ENCODE measurements around the gene RAI14. TPM values are rescaled to one million over a fixed set of nuclear protein-coding genes. Genes with fewer than 3 reads are reported as not detected.

The RAI14 gene
- total RNA-seq, 1 donor from 2014 or later = 127 TPM

GRCh38 chr5:34869256-34869655 is 213.1 kb downstream of the RAI14 start:
- DNase-seq (ENCODE audit: low spot score) = no peak
- no peak overlapping the region for H3K4me3 Mint-ChIP-seq (ENCODE audit: unreplicated experiment)
- H3K36me3 Mint-ChIP-seq (ENCODE audit: low read depth, unreplicated experiment) = no peaks in the 10 kb centered on the region
- H3K9me3 Mint-ChIP-seq (ENCODE audit: unreplicated experiment) = no peaks in the 10 kb centered on the region
- H3K4me1 Mint-ChIP-seq (ENCODE audit: unreplicated experiment) = peaks cover 11% of the 10 kb centered on the region
- no peaks in the 10 kb centered on the region for H3K27me3 Mint-ChIP-seq (ENCODE audit: unreplicated experiment)
- no peak overlapping the region for H3K27ac Mint-ChIP-seq (ENCODE audit: unreplicated experiment)
- TF ChIP-seq, protein P1, sequence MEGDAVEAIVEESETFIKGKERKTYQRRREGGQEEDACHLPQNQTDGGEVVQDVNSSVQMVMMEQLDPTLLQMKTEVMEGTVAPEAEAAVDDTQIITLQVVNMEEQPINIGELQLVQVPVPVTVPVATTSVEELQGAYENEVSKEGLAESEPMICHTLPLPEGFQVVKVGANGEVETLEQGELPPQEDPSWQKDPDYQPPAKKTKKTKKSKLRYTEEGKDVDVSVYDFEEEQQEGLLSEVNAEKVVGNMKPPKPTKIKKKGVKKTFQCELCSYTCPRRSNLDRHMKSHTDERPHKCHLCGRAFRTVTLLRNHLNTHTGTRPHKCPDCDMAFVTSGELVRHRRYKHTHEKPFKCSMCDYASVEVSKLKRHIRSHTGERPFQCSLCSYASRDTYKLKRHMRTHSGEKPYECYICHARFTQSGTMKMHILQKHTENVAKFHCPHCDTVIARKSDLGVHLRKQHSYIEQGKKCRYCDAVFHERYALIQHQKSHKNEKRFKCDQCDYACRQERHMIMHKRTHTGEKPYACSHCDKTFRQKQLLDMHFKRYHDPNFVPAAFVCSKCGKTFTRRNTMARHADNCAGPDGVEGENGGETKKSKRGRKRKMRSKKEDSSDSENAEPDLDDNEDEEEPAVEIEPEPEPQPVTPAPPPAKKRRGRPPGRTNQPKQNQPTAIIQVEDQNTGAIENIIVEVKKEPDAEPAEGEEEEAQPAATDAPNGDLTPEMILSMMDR (IDR thresholded peaks at IDR 0.05; ENCODE audit: unreplicated experiment) = no peak

- no peaks in the 10 kb centered on the region for H3K9me3 Mint-ChIP-seq (ENCODE audit: unreplicated experiment)
- H3K36me3 Mint-ChIP-seq (ENCODE audit: low read depth, unreplicated experiment) = no peaks in the 10 kb centered on the region
- TF ChIP-seq, protein P1 (IDR thresholded peaks at IDR 0.05; ENCODE audit: unreplicated experiment) = no peak
- no peaks in the 10 kb centered on the region for H3K4me1 Mint-ChIP-seq (ENCODE audit: unreplicated experiment)
- H3K4me3 Mint-ChIP-seq (ENCODE audit: unreplicated experiment) = no peak overlapping the region
- H3K27me3 Mint-ChIP-seq (ENCODE audit: unreplicated experiment) = no peaks in the 10 kb centered on the region
- no peak for DNase-seq (ENCODE audit: low spot score)
- no peak overlapping the region for H3K27ac Mint-ChIP-seq (ENCODE audit: unreplicated experiment)
Observed at GRCh38 chr5:34870382-34870781, 214.3 kb downstream of the RAI14 start.

- TF ChIP-seq, protein P1 (IDR thresholded peaks at IDR 0.05; ENCODE audit: unreplicated experiment) = no peak
- Mint-ChIP-seq H3K4me3 (ENCODE audit: unreplicated experiment) (no peak overlapping the region), H3K36me3 (ENCODE audit: low read depth, unreplicated experiment) (no peaks in the 10 kb centered on the region), H3K9me3 (ENCODE audit: unreplicated experiment) (no peaks in the 10 kb centered on the region), H3K27ac (ENCODE audit: unreplicated experiment) (no peak overlapping the region), H3K27me3 (ENCODE audit: unreplicated experiment) (no peaks in the 10 kb centered on the region), H3K4me1 (ENCODE audit: unreplicated experiment) (no peaks in the 10 kb centered on the region)
- no peak for DNase-seq (ENCODE audit: low spot score)
Observed at GRCh38 chr5:34876275-34876674, 220.1 kb downstream of the RAI14 start.

GRCh38 chr5:34881246-34881645 is 225.1 kb downstream of the RAI14 start:
- Mint-ChIP-seq H3K9me3 (ENCODE audit: unreplicated experiment) (no peaks in the 10 kb centered on the region), H3K4me1 (ENCODE audit: unreplicated experiment) (no peaks in the 10 kb centered on the region), H3K4me3 (ENCODE audit: unreplicated experiment) (no peak overlapping the region), H3K36me3 (ENCODE audit: low read depth, unreplicated experiment) (no peaks in the 10 kb centered on the region), H3K27ac (ENCODE audit: unreplicated experiment) (no peak overlapping the region), H3K27me3 (ENCODE audit: unreplicated experiment) (no peaks in the 10 kb centered on the region)
- no peak for DNase-seq (ENCODE audit: low spot score)
- TF ChIP-seq, protein P1 (IDR thresholded peaks at IDR 0.05; ENCODE audit: unreplicated experiment) = no peak

Other genes starting within 250 kb of the RAI14 start
- gene TTC23L, start 182.8 kb downstream of the RAI14 start, total RNA-seq (ENCODE audit: unreplicated experiment) = 0.26 TPM